ENCODE measurements around the gene P4HTM.
A peak's percentile ranks its signal among the peaks of the same experiment; 100 is the strongest.

The P4HTM gene

DNA sequence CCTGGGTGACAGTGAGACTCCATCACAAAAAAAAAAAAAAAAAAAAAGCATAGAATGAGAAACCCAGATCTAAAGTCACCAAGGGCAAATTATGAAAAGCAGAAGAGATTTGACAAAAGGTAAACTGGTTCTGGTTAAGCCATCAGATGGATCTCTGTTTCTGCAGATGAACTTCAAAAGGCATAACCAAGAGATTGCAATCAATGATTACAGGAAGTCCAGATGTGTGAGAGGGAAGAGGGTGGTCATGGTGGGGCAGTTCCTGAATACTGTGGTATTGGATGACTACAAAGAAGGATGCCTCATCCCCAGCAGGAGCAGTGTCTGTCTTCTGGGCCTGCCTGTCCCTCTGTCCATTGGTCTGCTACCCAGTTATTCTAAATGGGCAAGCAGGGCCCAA lies 3.8 kb downstream of the P4HTM start:
- H3K9me3 Mint-ChIP-seq: no peaks in the 10 kb centered on the region
- TF ChIP-seq, protein P1, sequence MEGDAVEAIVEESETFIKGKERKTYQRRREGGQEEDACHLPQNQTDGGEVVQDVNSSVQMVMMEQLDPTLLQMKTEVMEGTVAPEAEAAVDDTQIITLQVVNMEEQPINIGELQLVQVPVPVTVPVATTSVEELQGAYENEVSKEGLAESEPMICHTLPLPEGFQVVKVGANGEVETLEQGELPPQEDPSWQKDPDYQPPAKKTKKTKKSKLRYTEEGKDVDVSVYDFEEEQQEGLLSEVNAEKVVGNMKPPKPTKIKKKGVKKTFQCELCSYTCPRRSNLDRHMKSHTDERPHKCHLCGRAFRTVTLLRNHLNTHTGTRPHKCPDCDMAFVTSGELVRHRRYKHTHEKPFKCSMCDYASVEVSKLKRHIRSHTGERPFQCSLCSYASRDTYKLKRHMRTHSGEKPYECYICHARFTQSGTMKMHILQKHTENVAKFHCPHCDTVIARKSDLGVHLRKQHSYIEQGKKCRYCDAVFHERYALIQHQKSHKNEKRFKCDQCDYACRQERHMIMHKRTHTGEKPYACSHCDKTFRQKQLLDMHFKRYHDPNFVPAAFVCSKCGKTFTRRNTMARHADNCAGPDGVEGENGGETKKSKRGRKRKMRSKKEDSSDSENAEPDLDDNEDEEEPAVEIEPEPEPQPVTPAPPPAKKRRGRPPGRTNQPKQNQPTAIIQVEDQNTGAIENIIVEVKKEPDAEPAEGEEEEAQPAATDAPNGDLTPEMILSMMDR (IDR thresholded peaks at IDR 0.05): no peak
- H3K4me1 Mint-ChIP-seq: peaks cover 42% of the 10 kb centered on the region
- no peak overlapping the region for H3K27ac Mint-ChIP-seq
- H3K36me3 Mint-ChIP-seq (ENCODE audit: low read depth): peaks cover 6% of the 10 kb centered on the region
- DNase-seq: no peak
- H3K27me3 Mint-ChIP-seq (ENCODE audit: low read depth, poor library complexity): peaks cover 2% of the 10 kb centered on the region
- H3K4me3 Mint-ChIP-seq: no peak overlapping the region

DNA sequence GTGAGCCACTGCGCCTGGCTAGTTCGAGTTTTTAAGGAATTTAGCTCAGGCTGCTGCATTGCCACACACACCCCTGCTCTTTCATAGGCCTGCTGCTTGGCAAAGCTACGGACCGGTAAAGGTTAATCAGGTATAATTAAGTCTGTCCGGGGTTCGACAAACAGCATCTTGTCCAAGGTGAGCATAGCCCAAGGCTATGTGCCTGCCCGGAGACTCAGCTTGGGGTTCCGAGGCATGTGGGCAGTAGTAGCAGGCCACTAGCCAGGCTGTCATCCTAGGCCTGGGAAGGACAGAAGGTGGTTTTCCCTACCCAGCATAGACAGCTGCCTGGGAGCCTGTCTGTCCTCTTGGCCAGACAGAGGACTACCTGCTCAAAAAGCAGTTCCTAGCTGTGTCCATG lies 6.6 kb downstream of the P4HTM start:
- Mint-ChIP-seq H3K4me3 (no peak overlapping the region), H3K9me3 (no peaks in the 10 kb centered on the region), H3K36me3 (ENCODE audit: low read depth) (peaks cover 6% of the 10 kb centered on the region), H3K27me3 (ENCODE audit: low read depth, poor library complexity) (peaks cover 2% of the 10 kb centered on the region), H3K4me1 (peaks cover 31% of the 10 kb centered on the region), H3K27ac (no peak overlapping the region)
- DNase-seq: no peak
- TF ChIP-seq, protein P1 (IDR thresholded peaks at IDR 0.05): no peak

DNA sequence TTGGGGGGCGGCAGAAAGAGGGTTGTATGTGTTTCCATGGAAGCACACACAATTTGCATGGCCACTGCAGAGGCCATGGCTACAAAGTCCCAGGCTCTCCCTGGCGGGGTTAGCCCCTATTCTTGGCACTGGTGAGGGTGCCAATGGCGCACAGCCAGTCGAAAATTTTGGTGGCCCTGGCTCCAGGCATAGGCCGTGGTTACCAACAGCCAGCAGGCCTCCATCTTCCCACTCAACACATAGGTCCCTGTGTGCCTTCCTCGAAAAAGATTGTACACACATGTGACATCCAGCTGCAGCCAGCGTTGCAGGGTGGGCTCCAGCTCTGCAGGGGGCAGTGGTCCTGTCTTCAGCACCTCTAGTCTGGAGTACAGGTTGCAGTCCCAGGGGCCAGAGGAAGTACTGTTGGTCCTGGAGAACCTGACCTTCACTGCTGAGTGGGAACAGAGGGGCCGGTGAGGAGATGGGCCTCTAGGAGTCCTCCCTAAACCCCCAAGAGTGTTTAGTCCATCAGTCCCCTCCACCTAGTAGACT lies 7.1 kb downstream of the P4HTM start:
- Mint-ChIP-seq H3K27ac (no peak overlapping the region), H3K36me3 (ENCODE audit: low read depth) (peaks cover 8% of the 10 kb centered on the region), H3K27me3 (ENCODE audit: low read depth, poor library complexity) (peaks cover 3% of the 10 kb centered on the region), H3K4me1 (peaks cover 26% of the 10 kb centered on the region), H3K9me3 (no peaks in the 10 kb centered on the region), H3K4me3 (no peak overlapping the region)
- no peak for DNase-seq
- TF ChIP-seq, protein P1 (IDR thresholded peaks at IDR 0.05): no peak

DNA sequence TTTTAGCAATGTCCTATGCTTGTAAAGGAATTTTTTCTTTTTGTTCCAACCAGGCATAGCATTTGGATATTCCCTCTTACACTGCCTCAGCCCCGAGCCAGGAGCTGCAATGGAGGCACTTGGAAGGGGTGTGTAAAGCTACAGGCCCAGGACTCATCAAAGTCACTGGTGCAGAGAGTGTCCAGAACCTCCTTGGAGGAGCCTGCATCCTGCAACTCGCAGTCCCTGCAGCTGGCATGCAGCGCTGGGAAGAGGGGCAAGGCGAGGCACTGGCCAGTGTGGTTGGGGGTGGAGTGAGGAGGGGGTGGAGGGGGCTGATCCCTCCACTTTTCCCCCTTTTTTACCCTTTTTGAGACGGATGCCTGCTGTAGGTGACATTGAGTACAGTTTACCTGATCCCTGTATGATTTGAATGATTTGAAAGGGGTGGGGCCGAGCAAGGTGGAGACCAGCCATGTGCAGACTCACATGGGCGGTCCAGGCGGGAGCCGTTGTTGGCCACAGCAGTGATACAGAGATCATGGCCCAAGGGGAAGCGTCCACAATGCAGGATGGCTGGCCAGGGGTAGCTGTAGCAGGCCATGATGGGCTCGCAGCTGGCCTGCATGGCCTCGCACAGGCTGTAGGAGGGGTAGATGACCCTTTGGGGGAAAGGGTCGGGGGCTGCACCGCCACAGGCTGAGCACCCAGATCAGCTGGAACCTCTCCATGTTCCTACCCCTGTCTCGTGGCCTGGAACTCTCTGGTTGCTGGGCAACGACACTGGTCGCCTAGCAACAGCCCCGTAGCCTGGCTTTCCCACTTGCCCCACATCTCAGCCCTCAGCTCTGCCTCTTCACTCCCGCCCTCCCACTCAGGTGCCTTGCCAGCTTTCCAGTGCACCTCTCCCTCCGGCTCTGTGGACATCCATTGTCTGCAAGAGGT lies 7.9 kb downstream of the P4HTM start:
- H3K4me1 Mint-ChIP-seq: peaks cover 26% of the 10 kb centered on the region
- peaks cover 6% of the 10 kb centered on the region for H3K27me3 Mint-ChIP-seq (ENCODE audit: low read depth, poor library complexity)
- H3K4me3 Mint-ChIP-seq: no peak overlapping the region
- DNase-seq: peak; percentile 62
- peaks cover 11% of the 10 kb centered on the region for H3K36me3 Mint-ChIP-seq (ENCODE audit: low read depth)
- peak overlapping the region; percentile 68 for H3K27ac Mint-ChIP-seq
- no peaks in the 10 kb centered on the region for H3K9me3 Mint-ChIP-seq
- TF ChIP-seq, protein P1 (IDR thresholded peaks at IDR 0.05): no peak

DNA sequence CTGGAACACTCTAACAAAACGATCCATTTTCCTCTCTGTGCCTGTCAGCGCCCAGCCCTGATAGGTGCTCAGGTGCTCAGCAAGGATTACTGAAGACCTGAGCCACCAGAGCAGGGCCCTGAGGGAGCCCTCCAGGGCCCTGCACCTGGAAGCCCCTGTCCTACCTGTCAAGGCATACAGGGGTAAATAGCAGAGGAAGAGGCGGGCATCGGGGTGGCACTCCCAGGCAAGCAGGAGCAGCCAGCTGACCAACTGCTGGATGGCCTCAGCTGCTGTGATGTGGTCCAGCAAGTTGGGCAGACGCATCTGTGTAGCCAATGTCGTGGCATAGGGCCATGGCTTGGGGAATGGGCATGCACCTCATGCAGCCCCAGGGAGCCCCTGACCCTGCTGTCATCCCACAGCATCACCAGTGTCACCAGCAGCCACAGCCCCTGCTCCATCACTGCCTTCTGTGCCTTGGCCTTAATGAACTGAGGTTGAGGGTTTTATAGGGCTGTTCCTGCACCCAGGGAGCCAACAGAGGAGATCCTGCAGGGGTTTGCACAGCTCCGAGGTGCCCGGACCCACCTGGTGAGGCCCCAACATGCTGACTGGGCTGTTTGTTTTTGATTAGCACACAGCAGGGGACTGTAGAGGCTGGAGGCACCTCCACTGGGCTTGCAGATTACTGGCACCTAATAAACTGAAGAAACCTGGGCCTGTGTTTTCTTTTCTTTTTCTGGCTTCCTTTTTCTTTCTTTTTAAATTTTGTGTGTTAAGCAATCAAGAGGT lies 9.2 kb downstream of the P4HTM start:
- TF ChIP-seq, protein P1 (IDR thresholded peaks at IDR 0.05): no peak
- Mint-ChIP-seq H3K36me3 (ENCODE audit: low read depth) (peaks cover 11% of the 10 kb centered on the region), H3K27me3 (ENCODE audit: low read depth, poor library complexity) (peaks cover 4% of the 10 kb centered on the region), H3K9me3 (no peaks in the 10 kb centered on the region), H3K27ac (peak overlapping the region; percentile 6), H3K4me1 (peaks cover 26% of the 10 kb centered on the region), H3K4me3 (no peak overlapping the region)
- no peak for DNase-seq

Data from nephron progenitor cell (in vitro differentiated cells).